Esophagus squamous epithelium (tissue), 4 donors: ENCODE data around the gene SDK2.

Source experiments
- POLR2A ChIP-seq, 4 donors: fragments of 450-650 bp; IDR thresholded peaks; one replicate each; pipeline ENCODE4 v1.6.1; 2017; ENCODE audit warnings: antibody characterized with exemption in 4 of 4, mild to moderate bottlenecking in 4 of 4, moderate library complexity in 3 of 4
- TF ChIP-seq, protein P1 (sequence below), 6 experiments: fragments of 450-650 bp in 4 of 6; fragments of 200-600 bp in 2 of 6; sonication (generic) in 2 of 6; IDR thresholded peaks; one replicate each; pipeline ENCODE4 v1.5.1; 2016 to 2019; ENCODE audit warnings: antibody characterized with exemption in 6 of 6, mild to moderate bottlenecking in 4 of 6, moderate library complexity in 4 of 6

DNA sequence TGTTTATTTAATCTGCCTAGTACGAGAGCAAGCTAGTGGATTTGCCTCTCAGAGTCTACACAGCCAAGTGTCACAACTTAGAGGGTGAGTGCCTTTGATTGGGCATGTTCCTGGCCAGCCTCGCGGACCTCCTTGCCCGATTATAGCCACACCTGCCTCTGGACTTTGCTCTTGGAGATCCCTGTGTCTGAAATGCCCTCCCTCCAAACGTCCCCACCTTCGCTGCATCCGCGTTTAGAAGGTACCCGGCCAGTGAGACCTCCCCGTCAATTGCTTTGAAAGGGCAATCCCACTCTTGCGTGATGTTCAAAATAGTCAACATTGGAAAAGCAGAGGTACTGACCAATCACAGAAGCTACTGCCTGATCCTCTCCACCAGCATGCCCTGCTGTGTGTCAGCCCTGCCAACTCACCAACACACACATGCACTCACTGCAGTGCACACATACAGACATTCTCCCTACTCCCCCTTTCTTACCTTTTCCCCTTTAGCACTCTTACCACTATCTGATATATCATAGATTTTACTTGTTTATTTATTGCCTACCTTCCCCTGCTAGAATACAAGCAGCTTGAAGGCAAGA, 6.5 kb upstream of the SDK2 start:
- TF ChIP-seq, protein P1, sequence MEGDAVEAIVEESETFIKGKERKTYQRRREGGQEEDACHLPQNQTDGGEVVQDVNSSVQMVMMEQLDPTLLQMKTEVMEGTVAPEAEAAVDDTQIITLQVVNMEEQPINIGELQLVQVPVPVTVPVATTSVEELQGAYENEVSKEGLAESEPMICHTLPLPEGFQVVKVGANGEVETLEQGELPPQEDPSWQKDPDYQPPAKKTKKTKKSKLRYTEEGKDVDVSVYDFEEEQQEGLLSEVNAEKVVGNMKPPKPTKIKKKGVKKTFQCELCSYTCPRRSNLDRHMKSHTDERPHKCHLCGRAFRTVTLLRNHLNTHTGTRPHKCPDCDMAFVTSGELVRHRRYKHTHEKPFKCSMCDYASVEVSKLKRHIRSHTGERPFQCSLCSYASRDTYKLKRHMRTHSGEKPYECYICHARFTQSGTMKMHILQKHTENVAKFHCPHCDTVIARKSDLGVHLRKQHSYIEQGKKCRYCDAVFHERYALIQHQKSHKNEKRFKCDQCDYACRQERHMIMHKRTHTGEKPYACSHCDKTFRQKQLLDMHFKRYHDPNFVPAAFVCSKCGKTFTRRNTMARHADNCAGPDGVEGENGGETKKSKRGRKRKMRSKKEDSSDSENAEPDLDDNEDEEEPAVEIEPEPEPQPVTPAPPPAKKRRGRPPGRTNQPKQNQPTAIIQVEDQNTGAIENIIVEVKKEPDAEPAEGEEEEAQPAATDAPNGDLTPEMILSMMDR (IDR thresholded peaks at IDR 0.05): no peak
- no peak for TF ChIP-seq POLR2A (IDR thresholded peaks at IDR 0.05)
